KMS-11 (cell line): ENCODE results near the gene ERI3.

Source experiments
- H2AFZ ChIP-seq: fragments of 200-600 bp; sonication (generic); 2 replicates; pipeline ENCODE4 v1.6.1; 2016; ENCODE audit warnings: antibody characterized with exemption, mixed run types, low read depth
- H3K27ac ChIP-seq: fragments of 200-600 bp; sonication (generic); 2 replicates; pipeline ENCODE4 v1.6.1; 2016; ENCODE audit warnings: mild to moderate bottlenecking, mixed run types
- H3K27me3 ChIP-seq: fragments of 200-600 bp; sonication (generic); 2 replicates; pipeline ENCODE4 v1.6.1; 2017; ENCODE audit warnings: mild to moderate bottlenecking, low read depth, mixed run types, moderate library complexity; ENCODE audit not compliant: insufficient read depth
- H3K36me3 ChIP-seq: fragments of 200-600 bp; sonication (generic); 2 replicates; pipeline ENCODE4 v1.6.1; 2017; ENCODE audit warnings: mild to moderate bottlenecking, mixed run types; ENCODE audit not compliant: insufficient read depth
- H3K4me1 ChIP-seq: fragments of 200-600 bp; sonication (generic); 2 replicates; pipeline ENCODE4 v1.6.1; 2016; ENCODE audit warnings: mild to moderate bottlenecking, low read depth, mixed run types; ENCODE audit not compliant: poor library complexity, severe bottlenecking
- H3K4me2 ChIP-seq: fragments of 200-600 bp; sonication (generic); 2 replicates; pipeline ENCODE4 v1.7.0; 2016; ENCODE audit warnings: mild to moderate bottlenecking, mixed run types
- H3K4me3 ChIP-seq: fragments of 200-600 bp; sonication (generic); IDR thresholded peaks from 2 replicates; pipeline ENCODE4 v1.6.1; 2017; ENCODE audit warnings: low read depth, low read length, mixed read lengths; ENCODE audit not compliant: insufficient read depth
- H3K79me2 ChIP-seq: fragments of 200-600 bp; sonication (generic); 2 replicates; pipeline ENCODE4 v1.6.1; 2016; ENCODE audit warnings: low read depth, mixed run types; ENCODE audit not compliant: insufficient read depth
- H3K9ac ChIP-seq: fragments of 200-600 bp; sonication (generic); 2 replicates; pipeline ENCODE4 v1.6.1; 2016; ENCODE audit warnings: mild to moderate bottlenecking, mixed run types
- H4K20me1 ChIP-seq: fragments of 200-600 bp; sonication (generic); 2 replicates; pipeline ENCODE4 v1.6.1; 2016; ENCODE audit warnings: mild to moderate bottlenecking, mixed run types; ENCODE audit not compliant: insufficient read depth
- CTCF ChIP-seq: fragments of 200-600 bp; sonication (generic); conservative IDR thresholded peaks from 2 replicates; pipeline ENCODE4 v1.6.1; 2017; ENCODE audit warnings: low read depth, mild to moderate bottlenecking, antibody characterized with exemption, low read length, moderate library complexity, mixed read lengths

Gene ERI3

GRCh38 chr1:44240802-44241671 lies 114.0 kb downstream of the ERI3 start:
- H3K4me2 ChIP-seq: no peak overlapping the region
- H3K27ac ChIP-seq: no peak overlapping the region

DNA sequence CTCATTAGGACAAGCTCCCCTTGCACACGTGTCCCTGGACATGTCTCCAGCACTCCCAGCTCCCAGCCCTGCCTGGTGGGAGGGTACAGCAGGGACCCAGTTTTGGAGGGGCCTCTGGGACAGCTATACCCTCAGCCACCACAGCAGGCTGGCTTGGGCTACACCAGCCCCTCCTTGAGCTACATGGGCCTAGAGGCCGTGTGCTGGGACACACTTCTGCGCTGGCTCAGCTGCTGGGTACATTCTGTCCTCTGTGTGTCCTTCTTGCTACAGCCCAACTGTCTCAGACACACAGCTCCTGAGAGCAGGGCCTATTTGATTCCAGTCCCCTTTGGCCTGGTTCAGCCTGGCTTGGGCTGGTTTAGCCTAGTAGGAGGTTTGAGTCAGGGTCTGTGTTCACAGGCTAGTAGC lies 115.1 kb downstream of the ERI3 start:
- no peak overlapping the region for H2AFZ ChIP-seq
- H4K20me1 ChIP-seq: no peaks in the 10 kb centered on the region
- no peaks in the 10 kb centered on the region for H3K79me2 ChIP-seq
- H3K4me1 ChIP-seq: no peaks in the 10 kb centered on the region
- no peak for TF ChIP-seq CTCF
- H3K4me2 ChIP-seq: no peak overlapping the region
- H3K27ac ChIP-seq: no peak overlapping the region
- no peak overlapping the region for H3K4me3 ChIP-seq
- H3K9ac ChIP-seq: no peak overlapping the region
- no peaks in the 10 kb centered on the region for H3K36me3 ChIP-seq
- H3K27me3 ChIP-seq: no peaks in the 10 kb centered on the region

More at GRCh38 chr1:44240802-44241671, 114.0 kb downstream of the ERI3 start:
- H3K79me2 ChIP-seq: no peaks in the 10 kb centered on the region
- H3K4me3 ChIP-seq: no peak overlapping the region
- H2AFZ ChIP-seq: no peak overlapping the region
- H3K4me1 ChIP-seq: no peaks in the 10 kb centered on the region
- H4K20me1 ChIP-seq: no peaks in the 10 kb centered on the region
- no peaks in the 10 kb centered on the region for H3K36me3 ChIP-seq
- no peaks in the 10 kb centered on the region for H3K27me3 ChIP-seq
- no peak overlapping the region for H3K9ac ChIP-seq
- TF ChIP-seq CTCF: no peak

- no peaks in the 10 kb centered on the region for H3K27me3 ChIP-seq
- H3K4me3 ChIP-seq: no peak overlapping the region
- H3K9ac ChIP-seq: no peak overlapping the region
- no peaks in the 10 kb centered on the region for H3K79me2 ChIP-seq
- no peak for TF ChIP-seq CTCF
- H2AFZ ChIP-seq: no peak overlapping the region
- H3K4me1 ChIP-seq: no peaks in the 10 kb centered on the region
- H3K4me2 ChIP-seq: no peak overlapping the region
- H3K27ac ChIP-seq: no peak overlapping the region
- no peaks in the 10 kb centered on the region for H3K36me3 ChIP-seq
- H4K20me1 ChIP-seq: no peaks in the 10 kb centered on the region
Measured at GRCh38 chr1:44239331-44239960, 115.6 kb downstream of the ERI3 start.

- Histone ChIP-seq H3K36me3 (no peaks in the 10 kb centered on the region), H3K79me2 (no peaks in the 10 kb centered on the region), H4K20me1 (no peaks in the 10 kb centered on the region), H3K4me2 (no peak overlapping the region), H3K4me3 (no peak overlapping the region), H3K27ac (no peak overlapping the region), H3K4me1 (no peaks in the 10 kb centered on the region), H3K27me3 (no peaks in the 10 kb centered on the region), H3K9ac (no peak overlapping the region), H2AFZ (no peak overlapping the region)
- no peak for TF ChIP-seq CTCF
Measured at GRCh38 chr1:44238660-44239059, 116.4 kb downstream of the ERI3 start.
